ENCODE results near the gene MASP1.

The MASP1 gene

GRCh38 chr3:187186801-187187421, 104.6 kb downstream of the MASP1 start:
- H3K4me3 ChIP-seq (replicated peaks; ENCODE audit: low read depth, low read length) = no peak overlapping the region
- no peak for TF ChIP-seq CTCF (IDR thresholded peaks at IDR 0.05; ENCODE audit: low read depth, low read length, missing control alignments)

GRCh38 chr3:187186375-187186774, 105.2 kb downstream of the MASP1 start:
- no peak for TF ChIP-seq CTCF (IDR thresholded peaks at IDR 0.05; ENCODE audit: low read depth, low read length, missing control alignments)
- DNase-seq (ENCODE audit: extremely low read depth, low read depth) = no peak
- H3K4me3 ChIP-seq (replicated peaks; ENCODE audit: low read depth, low read length) = no peak overlapping the region

More at GRCh38 chr3:187186801-187187421, 104.6 kb downstream of the MASP1 start:
- DNase-seq (ENCODE audit: extremely low read depth, low read depth) = peak; percentile 79

DNA sequence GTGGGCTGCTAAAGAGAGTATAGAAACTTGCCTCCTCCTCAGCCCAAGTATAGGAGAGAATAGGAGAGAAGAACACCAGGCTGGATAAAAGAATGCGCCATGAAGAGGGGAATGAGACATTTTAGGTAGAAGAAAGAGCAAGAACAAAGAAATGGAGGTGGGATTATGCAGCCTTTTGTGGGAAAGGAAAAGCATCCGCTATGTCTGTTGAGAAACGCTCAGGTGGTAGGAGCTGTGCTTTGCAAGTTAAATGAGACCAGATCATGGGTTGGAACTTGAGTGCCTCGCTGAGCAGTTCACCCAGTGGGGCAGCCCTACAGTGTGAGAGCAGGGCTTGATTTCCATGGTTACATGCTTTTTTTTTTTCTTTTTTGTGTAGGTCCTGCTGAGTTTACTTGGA, 105.8 kb downstream of the MASP1 start:
- no peak for DNase-seq (ENCODE audit: extremely low read depth, low read depth)
- TF ChIP-seq CTCF (IDR thresholded peaks at IDR 0.05; ENCODE audit: low read depth, low read length, missing control alignments) = no peak
- no peak overlapping the region for H3K4me3 ChIP-seq (replicated peaks; ENCODE audit: low read depth, low read length)

All from HFF-Myc (cell line).